CD8-positive, alpha-beta memory T cell (primary cell): Measurements from ENCODE around the gene TRMT112. TPM values are rescaled to one million over a fixed set of nuclear protein-coding genes. Genes with fewer than 3 reads are reported as not detected.
"Not testable (repeated sequence)": the region's sequence is repeated elsewhere in the genome, so short reads cannot be mapped to it uniquely, and the experiment has no call there.

Experiments used
- CTCF ChIA-PET: fragments of 350-600 bp; sonication (Branson Sonifier 250); formaldehyde crosslinking; loops from one replicate; lab custom pipeline; 2021; ENCODE audit warnings: antibody characterized with exemption; lab: Charles Lee
- POLR2A ChIA-PET: fragments of 350-600 bp; sonication (Branson Sonifier 250); formaldehyde crosslinking; loops from one replicate; lab custom pipeline; 2021; ENCODE audit warnings: antibody characterized with exemption; lab: Charles Lee
- DNase-seq, 5 donors: peaks; one replicate each; pipeline versions ENCODE4 v3.0.0 to v3.0.0-alpha.2; 2020 to 2022; ENCODE audit warnings: mixed read lengths in 1 of 5
- H3K27ac ChIP-seq: one replicate; pipeline ENCODE4 v1.7.0; 2013; ENCODE audit warnings: low read depth, mild to moderate bottlenecking, low read length, moderate library complexity
- H3K27me3 ChIP-seq: 2 replicates; pipeline ENCODE4 v1.7.0; 2013; ENCODE audit warnings: low read length, mild to moderate bottlenecking; ENCODE audit not compliant: insufficient read depth, poor library complexity, severe bottlenecking
- H3K36me3 ChIP-seq: 2 replicates; pipeline ENCODE4 v1.7.0; 2013; ENCODE audit warnings: mild to moderate bottlenecking, low read length, moderate library complexity; ENCODE audit not compliant: insufficient read depth
- H3K4me1 ChIP-seq: 2 replicates; pipeline ENCODE4 v1.7.0; 2013; ENCODE audit warnings: mild to moderate bottlenecking, low read length, moderate library complexity; ENCODE audit not compliant: insufficient read depth
- H3K4me3 ChIP-seq: 2 replicates; pipeline ENCODE4 v1.7.0; 2013; ENCODE audit warnings: mild to moderate bottlenecking, low read length
- H3K9me3 ChIP-seq: 2 replicates; pipeline ENCODE4 v1.7.0; 2013; ENCODE audit warnings: mild to moderate bottlenecking, low read length
- H3K27ac Mint-ChIP-seq, 8 donors: one replicate each; pipeline ENCODE4 v1.8.0; 2020 to 2021; ENCODE audit warnings: mixed read lengths in 8 of 8, mild to moderate bottlenecking in 6 of 8, inconsistent platforms in 3 of 8, moderate library complexity in 3 of 8
- H3K27me3 Mint-ChIP-seq, 2 donors: one replicate each; pipeline ENCODE4 v1.8.0; 2020 to 2021; ENCODE audit warnings: mixed read lengths in 2 of 2, mild to moderate bottlenecking in 1 of 2, moderate library complexity in 1 of 2
- H3K36me3 Mint-ChIP-seq, 3 donors: one replicate each; pipeline ENCODE4 v1.8.0; 2020 to 2021; ENCODE audit warnings: mixed read lengths in 3 of 3, inconsistent platforms in 1 of 3, mild to moderate bottlenecking in 1 of 3
- H3K4me1 Mint-ChIP-seq, 3 donors: one replicate each; pipeline ENCODE4 v1.8.0; 2020 to 2021; ENCODE audit warnings: mixed read lengths in 3 of 3, inconsistent platforms in 1 of 3, mild to moderate bottlenecking in 1 of 3
- H3K4me3 Mint-ChIP-seq, 7 donors: one replicate each; pipeline ENCODE4 v1.8.0; 2020 to 2021; ENCODE audit warnings: mixed read lengths in 7 of 7, mild to moderate bottlenecking in 6 of 7, moderate library complexity in 4 of 7, inconsistent platforms in 2 of 7
- H3K9me3 Mint-ChIP-seq, 5 donors: one replicate each; pipeline ENCODE4 v1.8.0; 2020 to 2022; ENCODE audit warnings: mixed read lengths in 5 of 5, mild to moderate bottlenecking in 3 of 5, moderate library complexity in 2 of 5, inconsistent platforms in 1 of 5
- polyA plus RNA-seq: library from polyadenylated mRNA; unstranded; fragments of 300-500 nt; fragmentation: Illumina TruSeq; gene quantifications from one replicate; pipeline ENCODE4 v1.2.3, GENCODE V29; 2021
- total RNA-seq, 2 experiments: library from RNA; stranded (reverse); gene quantifications; one replicate each; pipeline ENCODE4 v1.2.3, GENCODE V29; 2021

TRMT112 gene
- total and polyA plus RNA-seq, 3 experiments from 2014 or later, result 327 to 467 (median 332) TPM

- Histone ChIP-seq H3K4me3 (no peak overlapping the region), H3K27ac (no peak overlapping the region), H3K27me3 (no peaks in the 10 kb centered on the region), H3K36me3 (no peaks in the 10 kb centered on the region), H3K9me3 (no peaks in the 10 kb centered on the region), H3K4me1 (peaks cover 13% of the 10 kb centered on the region)
- peaks cover 0 to 55% (median 6%) of the 10 kb centered on the region in 3 donors for H3K36me3 Mint-ChIP-seq
- H3K27ac Mint-ChIP-seq, result peak overlapping the region in 3 of 8 donors; percentile 68 to 80 (median 74)
- peaks cover 0 to 7% of the 10 kb centered on the region in 2 donors for H3K27me3 Mint-ChIP-seq
- peaks cover 37 to 43% (median 40%) of the 10 kb centered on the region in 3 donors for H3K4me1 Mint-ChIP-seq
- POLR2A ChIA-PET, result no interaction called here
- no peak overlapping the region for H3K4me3 Mint-ChIP-seq
- H3K9me3 Mint-ChIP-seq, result no peaks in the 10 kb centered on the region
- DNase-seq, result no peak
- CTCF ChIA-PET, result interaction anchor here (1.3 to 1.6 kb wide), 2 partner anchors 17 to 108 kb away, joined by 3 to 7 read pairs; partner anchors contain the start of gene FERMT3
Measured at GRCh38 chr11:64314146-64314804, 3.1 kb downstream of the TRMT112 start.

- no peak overlapping the region for H3K4me3 ChIP-seq
- peak overlapping the region in 1 of 7 donors; percentile 58 for H3K4me3 Mint-ChIP-seq
- H3K4me1 Mint-ChIP-seq, result peaks cover 33 to 37% (median 35%) of the 10 kb centered on the region in 3 donors
- H3K27me3 ChIP-seq, result no peaks in the 10 kb centered on the region
- no peaks in the 10 kb centered on the region for H3K36me3 ChIP-seq
- peaks cover 0 to 7% of the 10 kb centered on the region in 2 donors for H3K27me3 Mint-ChIP-seq
- CTCF ChIA-PET, result interaction anchor here (1.3 to 1.6 kb wide), 2 partner anchors 18 to 107 kb away, joined by 3 to 7 read pairs; partner anchors contain the start of gene FERMT3
- H3K4me1 ChIP-seq, result peaks cover 8% of the 10 kb centered on the region
- H3K9me3 Mint-ChIP-seq, result no peaks in the 10 kb centered on the region
- DNase-seq, result no peak
- H3K27ac ChIP-seq, result no peak overlapping the region
- no peaks in the 10 kb centered on the region for H3K9me3 ChIP-seq
- POLR2A ChIA-PET, result no interaction called here
- H3K27ac Mint-ChIP-seq, result peak overlapping the region in 4 of 8 donors; percentile 64 to 93 (median 76)
- H3K36me3 Mint-ChIP-seq, result peaks cover 0 to 55% (median 6%) of the 10 kb centered on the region in 3 donors
Measured at GRCh38 chr11:64313491-64314145, 3.7 kb downstream of the TRMT112 start.

- ChIA-PET CTCF (interaction anchor here (0.9 to 1.6 kb wide), 3 partner anchors 19 to 106 kb away, joined by 3 to 7 read pairs (median 4); partner anchors contain the start of gene FERMT3), POLR2A (no interaction called here)
- no peaks in the 10 kb centered on the region for H3K9me3 Mint-ChIP-seq
- no peak overlapping the region for H3K27ac ChIP-seq
- no peaks in the 10 kb centered on the region for H3K9me3 ChIP-seq
- H3K4me1 Mint-ChIP-seq, result peaks cover 28 to 32% (median 31%) of the 10 kb centered on the region in 3 donors
- H3K27ac Mint-ChIP-seq, result peak overlapping the region in 7 of 8 donors; percentile 4 to 93 (median 81)
- H3K4me3 ChIP-seq, result no peak overlapping the region
- H3K27me3 Mint-ChIP-seq, result peaks cover 0 to 7% of the 10 kb centered on the region in 2 donors
- peaks cover 0 to 50% (median 6%) of the 10 kb centered on the region in 3 donors for H3K36me3 Mint-ChIP-seq
- peak overlapping the region in 1 of 7 donors; percentile 58 for H3K4me3 Mint-ChIP-seq
- no peak for DNase-seq
- no peaks in the 10 kb centered on the region for H3K27me3 ChIP-seq
- peaks cover 8% of the 10 kb centered on the region for H3K4me1 ChIP-seq
- no peaks in the 10 kb centered on the region for H3K36me3 ChIP-seq
Measured at GRCh38 chr11:64312947-64313346, 4.4 kb downstream of the TRMT112 start.

DNA sequence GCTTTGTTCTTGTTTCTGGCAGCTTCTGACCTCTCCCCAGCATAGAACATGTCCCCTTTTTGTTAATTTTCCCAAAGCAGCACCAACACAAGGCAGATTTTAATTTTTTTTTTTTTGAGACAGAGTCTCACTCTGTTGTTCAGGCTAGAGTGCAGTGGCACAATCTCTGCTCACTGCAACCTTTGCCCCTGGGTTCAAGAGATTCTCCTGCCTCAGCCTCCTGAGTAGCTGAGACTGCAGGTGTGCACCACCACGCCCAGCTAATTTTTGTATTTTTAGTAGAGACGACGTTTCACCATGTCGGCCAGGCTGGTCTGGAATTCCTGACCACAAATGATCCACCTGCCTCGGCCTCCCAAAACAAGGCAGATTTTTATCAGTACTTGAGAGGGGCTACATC, 9.6 kb downstream of the TRMT112 start:
- Mint-ChIP-seq H3K4me3 (peak overlapping the region in 6 of 7 donors; percentile 23 to 96 (median 60)), H3K4me1 (peaks cover 24 to 40% (median 25%) of the 10 kb centered on the region in 3 donors), H3K36me3 (peaks cover 0 to 27% (median 3%) of the 10 kb centered on the region in 3 donors), H3K27ac (peak overlapping the region in 6 of 8 donors; percentile 24 to 86 (median 70))
- H3K36me3 ChIP-seq, H3K27ac ChIP-seq, H3K27me3 ChIP-seq, DNase-seq, H3K4me3 ChIP-seq, H3K9me3 Mint-ChIP-seq, H3K27me3 Mint-ChIP-seq, H3K9me3 ChIP-seq: not testable (repeated sequence)
- POLR2A ChIA-PET, result interaction anchor here (0.6 to 0.7 kb wide), 3 partner anchors 10 to 57 kb away, joined by 3 to 5 read pairs (median 4); partner anchors contain the start of gene PRDX5
- H3K4me1 ChIP-seq, result peaks cover 20% of the 10 kb centered on the region
- CTCF ChIA-PET, result interaction anchor here (1.1 kb wide), 1 partner anchor 103 kb away, joined by 3 read pairs; no protein-coding TSS in a partner anchor

GRCh38 chr11:64306876-64307622, 10.3 kb downstream of the TRMT112 start:
- no peaks in the 10 kb centered on the region for H3K36me3 ChIP-seq
- H3K27me3 ChIP-seq, result no peaks in the 10 kb centered on the region
- H3K9me3 ChIP-seq, result no peaks in the 10 kb centered on the region
- Mint-ChIP-seq H3K27ac (peak overlapping the region in 7 of 8 donors; percentile 24 to 99 (median 96)), H3K36me3 (peaks cover 0 to 22% (median 0%) of the 10 kb centered on the region in 3 donors), H3K27me3 (no peaks in the 10 kb centered on the region), H3K4me1 (peaks cover 21 to 34% (median 21%) of the 10 kb centered on the region in 3 donors), H3K9me3 (no peaks in the 10 kb centered on the region), H3K4me3 (peak overlapping the region; percentile 91 to 100 (median 96))
- peak overlapping the region; percentile 81 for H3K4me3 ChIP-seq
- CTCF ChIA-PET, result interaction anchor here (0.7 to 4.4 kb wide), 3 partner anchors 10 to 103 kb away, joined by 3 to 34 read pairs (median 3); partner anchors contain the start of genes PRDX5 and TRMT112
- peaks cover 20% of the 10 kb centered on the region for H3K4me1 ChIP-seq
- POLR2A ChIA-PET, result interaction anchor here (0.6 kb wide), 1 partner anchor 17 kb away, joined by 4 read pairs; no protein-coding TSS in a partner anchor
- DNase-seq, result no peak
- H3K27ac ChIP-seq, result peak overlapping the region; percentile 73

GRCh38 chr11:64306563-64306875, 10.8 kb downstream of the TRMT112 start:
- H3K36me3 ChIP-seq, result no peaks in the 10 kb centered on the region
- DNase-seq, result no peak
- ChIA-PET CTCF (interaction anchor here (0.7 to 4.4 kb wide), 2 partner anchors 11 to 101 kb away, joined by 3 to 34 read pairs; partner anchors contain the start of genes PRDX5 and TRMT112), POLR2A (no interaction called here)
- peak overlapping the region; percentile 83 to 99 (median 96) for H3K27ac Mint-ChIP-seq
- H3K4me3 Mint-ChIP-seq, result peak overlapping the region; percentile 91 to 100 (median 96)
- H3K9me3 ChIP-seq, result no peaks in the 10 kb centered on the region
- peak overlapping the region; percentile 73 for H3K27ac ChIP-seq
- H3K4me1 ChIP-seq, result peaks cover 20% of the 10 kb centered on the region
- H3K4me1 Mint-ChIP-seq, result peaks cover 21 to 38% (median 21%) of the 10 kb centered on the region in 3 donors
- H3K36me3 Mint-ChIP-seq, result peaks cover 0 to 22% (median 0%) of the 10 kb centered on the region in 3 donors
- peaks cover 5% of the 10 kb centered on the region for H3K27me3 ChIP-seq
- H3K27me3 Mint-ChIP-seq, result peaks cover 3 to 4% of the 10 kb centered on the region in 2 donors
- no peaks in the 10 kb centered on the region for H3K9me3 Mint-ChIP-seq
- peak overlapping the region; percentile 81 for H3K4me3 ChIP-seq
